DMS79 (cell line): ENCODE results near the gene RASA4.
"Not testable (repeated sequence)": the region's sequence is repeated elsewhere in the genome, so short reads cannot be mapped to it uniquely, and the experiment has no call there.

Source experiments
- DNase-seq: peaks from one replicate; lab custom pipeline; 2025; lab: John Stamatoyannopoulos, UW

Gene RASA4

DNA sequence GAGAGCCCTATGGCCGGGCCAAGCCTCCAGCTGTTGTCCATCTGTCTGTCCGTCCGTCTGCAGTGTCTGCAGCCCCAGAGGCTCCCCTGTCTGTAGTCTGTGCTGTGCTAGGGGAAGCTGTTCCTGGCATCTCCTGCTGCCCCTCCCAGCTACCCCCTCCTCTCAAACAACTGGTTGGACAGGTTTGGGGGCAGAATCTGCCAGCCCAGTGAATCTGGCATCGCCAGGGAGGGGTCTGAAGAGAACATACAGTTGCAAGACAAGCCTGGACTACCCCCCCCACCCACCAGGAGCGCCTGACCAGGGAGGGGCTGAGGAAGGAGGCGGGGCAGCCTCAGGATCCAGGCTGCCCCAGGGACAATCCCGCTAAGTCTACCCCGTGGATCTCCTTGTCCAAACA lies 73.0 kb downstream of the RASA4 start, which contains the start of gene UPK3BL2:
Gene UPK3BL2, minus strand, starts transcription at position 101 of the 400 bp plus-strand sequence. Its CDS starts 60 bp downstream, at position 41.
- not testable (repeated sequence) for DNase-seq

DNA sequence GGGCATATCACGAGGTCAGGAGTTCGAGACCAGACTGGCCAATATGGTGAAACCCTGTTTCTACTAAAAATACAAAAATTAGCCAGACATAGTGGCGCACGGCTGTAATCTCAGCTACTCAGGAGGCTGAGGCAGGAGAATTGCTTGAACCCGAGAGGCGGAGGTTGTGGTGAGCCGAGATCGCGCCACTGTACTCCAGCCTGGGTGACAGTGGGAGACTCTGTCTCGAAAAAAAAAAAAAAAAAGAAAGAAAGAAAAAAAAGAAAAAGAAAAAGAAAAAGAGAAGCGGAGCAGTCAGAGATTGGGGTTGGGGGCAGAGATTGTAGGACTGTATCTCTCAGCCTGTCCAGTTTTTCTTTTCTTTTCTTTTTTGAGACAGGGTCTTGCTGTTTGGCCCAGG lies 73.8 kb downstream of the RASA4 start:
- not testable (repeated sequence) for DNase-seq

GRCh38 chr7:102542083-102542482 lies 74.5 kb downstream of the RASA4 start:
- not testable (repeated sequence) for DNase-seq

DNA sequence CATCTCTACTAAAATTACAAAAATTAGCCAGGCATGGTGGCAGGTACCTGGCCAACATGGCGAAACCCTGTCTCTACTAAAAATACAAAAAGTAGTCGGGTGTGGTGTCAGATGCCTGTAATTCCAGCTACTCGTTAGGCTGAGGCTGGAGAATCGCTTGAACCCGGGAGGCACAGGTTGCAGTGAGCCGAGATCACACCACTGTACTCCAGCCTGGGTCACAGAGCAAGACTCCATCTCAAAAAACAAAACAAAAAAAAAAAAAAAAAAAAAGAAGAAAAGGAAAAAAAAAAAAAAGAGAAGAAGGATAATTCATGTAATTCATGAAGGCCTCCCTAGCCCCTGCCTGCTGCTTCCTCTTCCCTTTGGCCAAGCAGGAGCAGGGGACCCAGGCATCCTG lies 76.0 kb downstream of the RASA4 start:
- not testable (repeated sequence) for DNase-seq

DNA sequence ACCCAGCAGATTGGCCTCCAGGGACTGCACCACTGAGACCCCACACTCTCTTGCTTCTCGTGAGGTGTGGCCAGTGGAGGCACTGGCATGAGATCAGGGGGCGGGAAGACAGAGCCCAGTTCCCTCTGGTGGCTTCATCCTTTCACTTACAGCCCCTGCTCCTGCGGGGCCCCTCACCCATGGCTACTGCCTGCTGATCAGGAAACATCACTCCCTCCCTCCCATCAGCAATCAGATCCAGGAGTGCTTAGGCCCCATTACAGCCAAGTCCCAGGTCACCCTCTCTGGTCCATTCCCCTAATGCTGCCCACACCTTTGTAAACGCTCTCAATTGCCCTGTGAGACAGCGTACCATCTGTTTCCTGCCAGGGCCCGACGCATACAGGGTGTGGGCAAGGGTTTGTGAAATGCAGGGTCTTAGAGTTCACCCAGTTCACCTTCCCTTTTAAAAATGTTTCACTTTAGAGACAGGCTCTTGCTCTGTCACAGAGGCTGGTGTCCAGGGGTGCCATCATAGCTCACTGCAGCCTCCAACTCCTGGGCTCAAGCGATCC lies 81.4 kb downstream of the RASA4 start:
- DNase-seq = not testable (repeated sequence)

DNA sequence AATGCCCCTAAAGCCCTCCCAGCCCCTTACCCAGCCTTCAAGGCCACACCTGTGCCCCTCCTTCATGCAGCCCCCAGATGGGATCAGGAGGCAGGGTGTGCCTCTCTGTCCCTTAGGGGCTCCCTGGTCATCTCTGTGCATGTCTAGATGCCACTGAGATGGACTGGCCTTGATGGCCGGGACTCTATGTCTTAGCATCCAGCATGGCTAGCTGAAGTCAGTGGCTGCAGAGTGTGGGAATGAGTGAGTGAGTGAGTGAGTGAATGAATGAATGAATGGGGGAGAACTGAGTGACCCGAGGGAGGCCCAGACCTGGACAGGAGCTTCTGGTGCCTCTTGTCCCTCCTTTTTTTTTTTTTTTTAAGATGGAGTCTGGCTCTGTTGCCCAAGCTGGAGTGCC lies 84.4 kb downstream of the RASA4 start:
- DNase-seq = not testable (repeated sequence)

DNA sequence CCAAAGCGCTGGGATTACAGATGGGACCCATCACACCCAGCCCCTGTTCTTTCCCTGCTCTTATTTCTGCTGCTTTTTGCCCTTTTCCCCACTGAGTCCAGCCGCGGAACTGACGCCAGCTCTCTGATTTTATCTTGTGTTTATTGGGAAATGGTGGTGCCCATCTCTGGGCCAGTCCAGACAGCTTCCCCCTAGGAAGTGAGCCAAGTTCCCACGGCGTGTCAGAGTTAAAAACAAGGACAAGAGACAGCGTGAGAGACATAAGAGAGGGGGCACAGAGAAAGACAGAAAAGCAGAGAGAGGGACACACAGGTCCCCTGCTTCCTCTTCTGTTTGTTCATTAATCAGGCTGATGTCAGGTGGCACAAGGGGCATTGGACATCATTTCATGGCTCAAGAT lies 85.0 kb downstream of the RASA4 start:
- DNase-seq = not testable (repeated sequence)

DNA sequence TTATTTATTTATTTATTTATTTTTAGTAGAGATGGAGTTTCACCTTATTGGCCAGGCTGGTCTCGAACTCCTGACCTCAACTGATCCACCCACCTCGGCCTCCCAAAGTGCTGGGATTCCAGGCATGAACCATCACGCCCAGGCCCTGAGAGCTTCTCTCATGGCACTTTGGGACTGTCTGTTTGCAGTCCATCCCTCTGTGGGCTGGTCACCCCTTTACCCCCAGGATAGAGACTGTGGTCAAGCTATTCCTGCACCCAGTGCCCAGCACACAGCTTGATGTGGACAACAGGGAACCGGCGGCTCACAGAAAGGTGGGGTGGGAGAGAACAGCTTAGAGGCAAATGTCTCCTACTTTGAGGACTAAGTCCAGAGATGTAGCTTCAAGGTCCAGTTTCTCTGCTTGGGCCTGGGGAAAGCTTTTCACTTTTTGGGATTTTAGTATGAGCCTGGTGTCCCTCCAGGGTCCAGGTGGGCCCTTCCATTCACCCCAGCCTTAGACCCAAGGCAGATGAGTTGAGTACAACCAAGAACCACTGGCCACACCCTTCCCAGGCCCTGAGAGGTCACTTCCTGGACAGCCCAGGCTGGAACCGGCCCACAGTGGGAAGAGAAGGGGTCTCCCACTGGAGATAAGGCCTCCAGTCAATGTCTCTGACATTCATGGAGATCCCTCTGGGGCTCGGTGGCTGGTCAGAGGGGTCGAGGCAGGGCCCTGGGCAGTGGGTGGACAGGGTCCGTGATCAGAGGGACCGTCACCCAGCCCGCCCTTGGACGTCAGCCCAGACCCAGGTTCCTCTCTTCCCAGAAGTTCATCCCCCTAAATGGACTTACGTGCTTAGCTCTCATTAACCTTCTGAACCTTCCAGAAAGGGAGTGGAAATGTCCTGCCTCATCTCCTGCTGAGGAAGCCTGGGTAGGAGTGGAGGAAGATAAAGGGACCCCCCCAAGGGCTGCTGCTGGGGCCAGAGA lies 88.4 kb downstream of the RASA4 start:
- DNase-seq = not testable (repeated sequence)

- DNase-seq = not testable (repeated sequence)
Measured at GRCh38 chr7:102527182-102527581, 89.4 kb downstream of the RASA4 start.

DNA sequence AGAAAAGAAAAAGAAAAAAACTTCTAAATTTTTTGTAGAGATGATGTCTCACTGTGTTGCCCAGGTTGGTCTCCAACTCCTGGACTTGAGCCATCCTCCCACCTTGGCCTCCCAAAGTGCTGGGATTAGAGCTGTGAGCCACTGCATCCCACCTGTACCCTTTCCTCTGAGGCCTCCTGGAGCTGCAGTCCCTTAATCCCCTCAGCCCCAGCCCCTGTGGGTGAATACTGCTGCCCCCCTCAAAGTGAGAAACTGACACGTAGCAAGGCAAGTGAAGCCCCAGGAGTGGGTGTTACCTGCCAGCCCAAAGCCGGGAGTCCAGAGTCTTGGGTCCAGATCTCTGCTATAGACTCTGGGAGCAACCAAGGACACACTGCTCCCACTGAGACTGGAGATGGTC lies 91.8 kb downstream of the RASA4 start:
- DNase-seq = not testable (repeated sequence)
